ENCODE measurements around the gene ZNF423.

- TF ChIP-seq, protein P1, sequence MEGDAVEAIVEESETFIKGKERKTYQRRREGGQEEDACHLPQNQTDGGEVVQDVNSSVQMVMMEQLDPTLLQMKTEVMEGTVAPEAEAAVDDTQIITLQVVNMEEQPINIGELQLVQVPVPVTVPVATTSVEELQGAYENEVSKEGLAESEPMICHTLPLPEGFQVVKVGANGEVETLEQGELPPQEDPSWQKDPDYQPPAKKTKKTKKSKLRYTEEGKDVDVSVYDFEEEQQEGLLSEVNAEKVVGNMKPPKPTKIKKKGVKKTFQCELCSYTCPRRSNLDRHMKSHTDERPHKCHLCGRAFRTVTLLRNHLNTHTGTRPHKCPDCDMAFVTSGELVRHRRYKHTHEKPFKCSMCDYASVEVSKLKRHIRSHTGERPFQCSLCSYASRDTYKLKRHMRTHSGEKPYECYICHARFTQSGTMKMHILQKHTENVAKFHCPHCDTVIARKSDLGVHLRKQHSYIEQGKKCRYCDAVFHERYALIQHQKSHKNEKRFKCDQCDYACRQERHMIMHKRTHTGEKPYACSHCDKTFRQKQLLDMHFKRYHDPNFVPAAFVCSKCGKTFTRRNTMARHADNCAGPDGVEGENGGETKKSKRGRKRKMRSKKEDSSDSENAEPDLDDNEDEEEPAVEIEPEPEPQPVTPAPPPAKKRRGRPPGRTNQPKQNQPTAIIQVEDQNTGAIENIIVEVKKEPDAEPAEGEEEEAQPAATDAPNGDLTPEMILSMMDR (IDR thresholded peaks at IDR 0.05) = no peak
- no peak for TF ChIP-seq POLR2A (IDR thresholded peaks at IDR 0.05)
Measured at GRCh38 chr16:49544828-49545227, 311.1 kb downstream of the ZNF423 start.
